Upper lobe of left lung (tissue), 4 donors: ENCODE measurements around the gene FASTK.

Source experiments
- POLR2A ChIP-seq, 4 donors: fragments of 450-650 bp; IDR thresholded peaks; one replicate each; pipeline ENCODE4 v1.5.1; 2016 to 2017; ENCODE audit warnings: antibody characterized with exemption in 4 of 4, mild to moderate bottlenecking in 2 of 4
- TF ChIP-seq, protein P1 (sequence below), 6 experiments: fragments of 450-650 bp in 4 of 6; fragments of 200-600 bp in 2 of 6; sonication (generic) in 2 of 6; IDR thresholded peaks; one replicate each; pipeline ENCODE4 v1.5.1; 2016 to 2019; ENCODE audit warnings: antibody characterized with exemption in 6 of 6

DNA sequence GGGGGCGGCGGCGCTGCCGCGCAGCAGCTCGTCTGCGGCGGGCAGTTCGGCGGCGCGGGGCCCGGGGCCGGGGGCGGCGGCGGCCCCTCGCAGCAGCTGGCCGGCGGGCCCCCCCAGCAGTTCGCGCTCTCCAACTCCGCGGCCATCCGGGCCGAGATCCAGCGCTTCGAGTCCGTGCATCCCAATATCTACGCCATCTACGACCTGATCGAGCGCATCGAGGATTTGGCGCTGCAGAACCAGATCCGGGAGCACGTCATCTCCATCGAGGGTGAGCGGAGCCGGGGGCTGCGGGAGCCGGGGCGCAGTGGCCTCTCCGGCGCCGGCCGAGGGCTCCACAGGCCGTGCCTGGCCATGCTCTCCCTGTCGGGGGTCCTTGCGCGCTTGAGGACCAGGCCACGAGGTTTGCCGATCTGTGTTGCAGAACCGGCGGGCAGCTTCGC lies 6.2 kb upstream of the FASTK start:
- TF ChIP-seq, protein P1, sequence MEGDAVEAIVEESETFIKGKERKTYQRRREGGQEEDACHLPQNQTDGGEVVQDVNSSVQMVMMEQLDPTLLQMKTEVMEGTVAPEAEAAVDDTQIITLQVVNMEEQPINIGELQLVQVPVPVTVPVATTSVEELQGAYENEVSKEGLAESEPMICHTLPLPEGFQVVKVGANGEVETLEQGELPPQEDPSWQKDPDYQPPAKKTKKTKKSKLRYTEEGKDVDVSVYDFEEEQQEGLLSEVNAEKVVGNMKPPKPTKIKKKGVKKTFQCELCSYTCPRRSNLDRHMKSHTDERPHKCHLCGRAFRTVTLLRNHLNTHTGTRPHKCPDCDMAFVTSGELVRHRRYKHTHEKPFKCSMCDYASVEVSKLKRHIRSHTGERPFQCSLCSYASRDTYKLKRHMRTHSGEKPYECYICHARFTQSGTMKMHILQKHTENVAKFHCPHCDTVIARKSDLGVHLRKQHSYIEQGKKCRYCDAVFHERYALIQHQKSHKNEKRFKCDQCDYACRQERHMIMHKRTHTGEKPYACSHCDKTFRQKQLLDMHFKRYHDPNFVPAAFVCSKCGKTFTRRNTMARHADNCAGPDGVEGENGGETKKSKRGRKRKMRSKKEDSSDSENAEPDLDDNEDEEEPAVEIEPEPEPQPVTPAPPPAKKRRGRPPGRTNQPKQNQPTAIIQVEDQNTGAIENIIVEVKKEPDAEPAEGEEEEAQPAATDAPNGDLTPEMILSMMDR (IDR thresholded peaks at IDR 0.05) = no peak
- TF ChIP-seq POLR2A (IDR thresholded peaks at IDR 0.05) = no peak
